GM10248 (cell line): ENCODE data around the gene KHK.
"Not testable (repeated sequence)": the region's sequence is repeated elsewhere in the genome, so short reads cannot be mapped to it uniquely, and the experiment has no call there.

Experiments
- CTCF ChIA-PET: fragments of 300-600 bp; sonication (Branson Sonifier 250); formaldehyde crosslinking; extraction: SDS; loops from one replicate; lab custom pipeline; 2021; ENCODE audit warnings: antibody characterized with exemption; lab: Yijun Ruan, JAX
- POLR2A ChIA-PET: fragments of 350-650 bp; sonication (Branson Sonifier 250); formaldehyde crosslinking; extraction: SDS; loops from one replicate; lab custom pipeline; 2020; ENCODE audit warnings: antibody characterized with exemption; lab: Yijun Ruan, JAX
- DNase-seq: peaks from one replicate; pipeline ENCODE4 v3.0.0; 2012; ENCODE audit errors: extremely low spot score
- TF ChIP-seq, protein P1 (sequence below): IDR thresholded peaks from 2 replicates; pipeline ENCODE4 v1.5.1; 2012; ENCODE audit warnings: mild to moderate bottlenecking, low read depth; ENCODE audit errors: extremely low read depth, missing control alignments, control extremely low read depth

Gene KHK

DNA sequence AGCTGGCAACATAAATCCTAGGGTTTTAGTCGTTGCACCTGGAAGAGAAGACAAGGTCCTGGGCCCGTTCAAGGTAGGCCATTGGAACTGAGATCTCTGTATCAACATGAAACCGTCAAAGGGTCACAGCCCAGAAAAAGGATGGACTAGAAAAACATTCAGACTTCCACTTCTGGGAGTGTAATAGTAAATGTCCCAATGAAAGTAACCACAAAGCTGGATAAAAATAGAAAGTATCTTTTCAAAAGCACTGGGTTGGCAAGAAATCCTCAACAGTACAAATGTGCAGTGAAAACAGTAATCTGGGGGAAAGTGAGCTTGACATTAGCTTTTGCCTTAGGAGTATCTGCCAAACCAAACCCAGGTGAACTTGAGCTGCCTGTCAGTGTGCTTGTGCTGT is 19.4 kb downstream of the KHK start:
- POLR2A ChIA-PET, result interaction anchor here (0.6 kb wide), 1 partner anchor 21 kb away, joined by 5 read pairs; no protein-coding TSS in a partner anchor
- TF ChIP-seq, protein P1, sequence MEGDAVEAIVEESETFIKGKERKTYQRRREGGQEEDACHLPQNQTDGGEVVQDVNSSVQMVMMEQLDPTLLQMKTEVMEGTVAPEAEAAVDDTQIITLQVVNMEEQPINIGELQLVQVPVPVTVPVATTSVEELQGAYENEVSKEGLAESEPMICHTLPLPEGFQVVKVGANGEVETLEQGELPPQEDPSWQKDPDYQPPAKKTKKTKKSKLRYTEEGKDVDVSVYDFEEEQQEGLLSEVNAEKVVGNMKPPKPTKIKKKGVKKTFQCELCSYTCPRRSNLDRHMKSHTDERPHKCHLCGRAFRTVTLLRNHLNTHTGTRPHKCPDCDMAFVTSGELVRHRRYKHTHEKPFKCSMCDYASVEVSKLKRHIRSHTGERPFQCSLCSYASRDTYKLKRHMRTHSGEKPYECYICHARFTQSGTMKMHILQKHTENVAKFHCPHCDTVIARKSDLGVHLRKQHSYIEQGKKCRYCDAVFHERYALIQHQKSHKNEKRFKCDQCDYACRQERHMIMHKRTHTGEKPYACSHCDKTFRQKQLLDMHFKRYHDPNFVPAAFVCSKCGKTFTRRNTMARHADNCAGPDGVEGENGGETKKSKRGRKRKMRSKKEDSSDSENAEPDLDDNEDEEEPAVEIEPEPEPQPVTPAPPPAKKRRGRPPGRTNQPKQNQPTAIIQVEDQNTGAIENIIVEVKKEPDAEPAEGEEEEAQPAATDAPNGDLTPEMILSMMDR, result no peak
- CTCF ChIA-PET, result interaction anchor here (0.9 to 2.2 kb wide), 8 partner anchors 10 to 196 kb away, joined by 3 to 15 read pairs (median 4); no protein-coding TSS in a partner anchor
- no peak for DNase-seq

GRCh38 chr2:27108221-27108620 is 21.6 kb downstream of the KHK start:
- no peak for DNase-seq
- TF ChIP-seq, protein P1, result no peak
- ChIA-PET CTCF (interaction anchor here (1.5 to 3.2 kb wide), 4 partner anchors 9 to 172 kb away, joined by 4 to 16 read pairs (median 6); partner anchors contain the start of gene TRIM54), POLR2A (no interaction called here)

GRCh38 chr2:27109083-27109482 is 22.5 kb downstream of the KHK start:
- no peak for DNase-seq
- TF ChIP-seq, protein P1, result no peak
- ChIA-PET CTCF (interaction anchor here (1.3 to 3.2 kb wide), 4 partner anchors 11 to 194 kb away, joined by 3 to 16 read pairs (median 6); partner anchors contain the start of gene TRIM54), POLR2A (no interaction called here)

DNA sequence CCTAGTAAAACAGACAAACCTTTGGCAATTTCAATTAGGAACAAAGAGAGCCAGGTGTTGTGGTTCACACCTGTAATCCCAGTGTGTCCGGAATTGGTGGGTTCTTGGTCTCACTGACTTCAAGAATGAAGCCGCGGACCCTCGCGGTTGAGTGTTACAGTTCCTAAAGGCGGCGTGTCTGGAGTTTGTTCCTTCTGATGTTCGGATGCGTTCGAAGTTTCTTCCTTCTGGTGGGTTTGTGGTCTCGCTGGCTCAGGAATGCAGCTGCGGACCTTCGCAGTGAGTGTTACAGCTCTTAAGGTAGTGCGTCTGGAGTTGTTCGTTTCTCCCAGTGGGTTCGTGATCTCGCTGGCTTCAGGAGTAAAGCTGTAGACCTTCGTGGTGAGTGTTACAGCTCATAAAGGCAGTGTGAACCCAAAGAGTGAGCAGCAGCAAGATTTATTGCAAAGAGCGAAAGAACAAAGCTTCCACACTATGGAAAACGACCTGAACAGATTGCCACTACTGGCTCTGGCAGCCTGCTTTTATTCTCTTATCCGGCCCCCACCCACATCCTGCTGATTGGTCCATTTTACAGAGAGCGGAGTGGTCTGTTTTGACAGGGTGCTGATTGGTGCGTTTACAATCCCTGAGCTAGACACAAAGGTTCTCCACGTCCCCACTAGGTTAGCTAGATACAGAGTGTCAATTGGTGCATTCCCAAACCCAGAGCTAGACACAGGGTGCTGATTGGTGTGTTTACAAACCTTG is 24.2 kb downstream of the KHK start:
- POLR2A ChIA-PET, result not testable (repeated sequence)
- CTCF ChIA-PET, result interaction anchor here (1.2 to 1.9 kb wide), 8 partner anchors 9 to 183 kb away, joined by 3 to 9 read pairs (median 4); no protein-coding TSS in a partner anchor

GRCh38 chr2:27111392-27112078 is 25.0 kb downstream of the KHK start:
- CTCF ChIA-PET, result interaction anchor here (0.8 to 1.9 kb wide), 13 partner anchors 10 to 182 kb away, joined by 3 to 9 read pairs (median 4); partner anchors contain the start of gene TRIM54
- POLR2A ChIA-PET, DNase-seq: not testable (repeated sequence)

More for the DNA sequence above, 24.2 kb downstream of the KHK start:
- DNase-seq, result not testable (repeated sequence)

DNA sequence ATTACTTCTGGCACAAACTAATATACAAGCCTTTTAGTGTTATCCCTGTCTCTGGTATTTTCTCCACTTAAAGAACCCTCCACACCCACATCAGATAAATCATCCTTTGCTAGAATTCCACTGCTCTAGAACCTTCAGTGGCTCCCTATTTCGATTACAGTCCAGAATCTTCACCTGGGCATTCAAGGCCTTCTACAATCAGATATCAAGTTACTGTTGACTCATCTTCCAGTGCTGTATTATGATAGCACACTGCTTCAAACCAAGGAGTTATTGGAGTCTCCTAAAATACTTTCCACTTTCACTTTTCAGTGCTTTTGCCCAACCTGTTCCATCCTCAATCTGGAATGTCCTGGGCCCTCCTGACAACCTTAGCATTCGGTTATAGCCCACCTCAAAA is 28.9 kb downstream of the KHK start:
- TF ChIP-seq, protein P1, result no peak
- CTCF ChIA-PET, result interaction anchor here (1.0 to 2.9 kb wide), 3 partner anchors 8 to 187 kb away, joined by 4 to 8 read pairs (median 5); partner anchors contain the start of gene ABHD1
- POLR2A ChIA-PET, result no interaction called here
- DNase-seq, result no peak

GRCh38 chr2:27117995-27118524 is 31.5 kb downstream of the KHK start:
- TF ChIP-seq, protein P1, result no peak
- no peak for DNase-seq
- POLR2A ChIA-PET, result no interaction called here
- CTCF ChIA-PET, result no interaction called here
